ENCODE measurements around the gene CMTM6.

GRCh38 chr3:32551496-32551895 is 48.8 kb upstream of the CMTM6 start:
- TF ChIP-seq, protein P1, sequence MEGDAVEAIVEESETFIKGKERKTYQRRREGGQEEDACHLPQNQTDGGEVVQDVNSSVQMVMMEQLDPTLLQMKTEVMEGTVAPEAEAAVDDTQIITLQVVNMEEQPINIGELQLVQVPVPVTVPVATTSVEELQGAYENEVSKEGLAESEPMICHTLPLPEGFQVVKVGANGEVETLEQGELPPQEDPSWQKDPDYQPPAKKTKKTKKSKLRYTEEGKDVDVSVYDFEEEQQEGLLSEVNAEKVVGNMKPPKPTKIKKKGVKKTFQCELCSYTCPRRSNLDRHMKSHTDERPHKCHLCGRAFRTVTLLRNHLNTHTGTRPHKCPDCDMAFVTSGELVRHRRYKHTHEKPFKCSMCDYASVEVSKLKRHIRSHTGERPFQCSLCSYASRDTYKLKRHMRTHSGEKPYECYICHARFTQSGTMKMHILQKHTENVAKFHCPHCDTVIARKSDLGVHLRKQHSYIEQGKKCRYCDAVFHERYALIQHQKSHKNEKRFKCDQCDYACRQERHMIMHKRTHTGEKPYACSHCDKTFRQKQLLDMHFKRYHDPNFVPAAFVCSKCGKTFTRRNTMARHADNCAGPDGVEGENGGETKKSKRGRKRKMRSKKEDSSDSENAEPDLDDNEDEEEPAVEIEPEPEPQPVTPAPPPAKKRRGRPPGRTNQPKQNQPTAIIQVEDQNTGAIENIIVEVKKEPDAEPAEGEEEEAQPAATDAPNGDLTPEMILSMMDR (IDR thresholded peaks at IDR 0.05): no peak
- TF ChIP-seq POLR2A (IDR thresholded peaks at IDR 0.05) (no peak), POLR2AphosphoS5 (IDR thresholded peaks at IDR 0.05) (no peak)
